Fibroblast of gingiva (primary cell): ENCODE results near the gene TSC2.
"Not testable (repeated sequence)": the region's sequence is repeated elsewhere in the genome, so short reads cannot be mapped to it uniquely, and the experiment has no call there.

ENCODE experiments used
- DNase-seq: peaks from one replicate; pipeline ENCODE4 v3.0.0-alpha.2; 2011; ENCODE audit warnings: low read depth

TSC2 gene

DNA sequence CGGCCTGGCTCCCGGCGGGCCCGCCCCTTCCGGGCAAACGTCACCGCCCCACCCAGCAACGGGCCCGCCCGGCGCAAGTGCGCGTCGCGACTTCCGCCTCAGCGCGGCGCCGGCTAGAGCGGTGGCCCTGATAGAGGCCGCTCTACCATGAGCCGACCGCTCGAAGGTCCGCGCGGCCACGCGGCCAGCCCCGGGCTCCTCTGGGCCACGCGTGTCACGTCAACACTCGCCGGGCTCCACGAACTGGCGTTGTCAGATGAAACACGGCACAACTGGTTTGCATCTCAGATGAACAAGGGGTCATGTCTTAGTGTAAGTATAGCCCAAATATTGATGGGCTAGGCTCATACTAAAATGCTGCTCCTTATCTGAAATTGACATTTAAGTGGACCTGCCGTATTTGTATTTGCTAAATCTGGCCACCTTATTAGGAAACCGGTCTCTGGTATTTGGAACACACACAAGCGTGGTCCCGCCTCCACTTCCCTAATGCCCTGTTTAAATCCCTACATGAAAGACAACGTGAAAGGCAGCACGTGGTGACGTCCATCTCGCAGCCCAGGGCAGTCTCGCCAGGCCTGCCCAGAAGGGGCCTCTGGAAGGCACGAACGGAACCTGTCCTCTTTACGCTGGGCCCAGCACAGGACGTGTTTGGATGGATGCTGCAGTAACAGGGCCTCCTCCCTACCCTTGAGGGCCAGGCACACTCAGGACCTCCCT, 37.8 kb upstream of the TSC2 start, which contains the start of gene ZNF598:
ZNF598 (minus strand) TSS at position 31 of the 720 bp plus-strand sequence.
- DNase-seq, result peak; percentile 92

DNA sequence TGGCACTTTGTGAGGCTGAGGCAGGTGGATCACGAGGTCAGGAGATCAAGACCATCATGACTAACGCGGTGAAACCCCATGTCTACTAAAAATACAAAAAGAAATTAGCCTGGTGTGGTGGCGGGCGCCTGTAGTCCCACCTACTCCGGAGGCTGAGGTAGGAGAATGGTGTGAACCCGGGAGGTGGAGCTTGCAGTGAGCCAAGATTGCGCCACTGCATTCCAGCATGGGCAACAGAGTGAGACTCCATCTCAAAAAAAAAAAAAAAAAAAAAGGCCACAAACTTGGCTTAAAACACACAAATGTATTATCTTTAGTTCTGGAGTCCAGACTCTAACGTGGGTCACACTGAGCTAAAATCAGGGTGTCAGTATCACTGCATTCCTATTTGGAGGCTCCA, 36.1 kb upstream of the TSC2 start:
- DNase-seq, result not testable (repeated sequence)

- DNase-seq, result no peak
Measured at GRCh38 chr16:2013527-2013926, 34.3 kb upstream of the TSC2 start.

DNA sequence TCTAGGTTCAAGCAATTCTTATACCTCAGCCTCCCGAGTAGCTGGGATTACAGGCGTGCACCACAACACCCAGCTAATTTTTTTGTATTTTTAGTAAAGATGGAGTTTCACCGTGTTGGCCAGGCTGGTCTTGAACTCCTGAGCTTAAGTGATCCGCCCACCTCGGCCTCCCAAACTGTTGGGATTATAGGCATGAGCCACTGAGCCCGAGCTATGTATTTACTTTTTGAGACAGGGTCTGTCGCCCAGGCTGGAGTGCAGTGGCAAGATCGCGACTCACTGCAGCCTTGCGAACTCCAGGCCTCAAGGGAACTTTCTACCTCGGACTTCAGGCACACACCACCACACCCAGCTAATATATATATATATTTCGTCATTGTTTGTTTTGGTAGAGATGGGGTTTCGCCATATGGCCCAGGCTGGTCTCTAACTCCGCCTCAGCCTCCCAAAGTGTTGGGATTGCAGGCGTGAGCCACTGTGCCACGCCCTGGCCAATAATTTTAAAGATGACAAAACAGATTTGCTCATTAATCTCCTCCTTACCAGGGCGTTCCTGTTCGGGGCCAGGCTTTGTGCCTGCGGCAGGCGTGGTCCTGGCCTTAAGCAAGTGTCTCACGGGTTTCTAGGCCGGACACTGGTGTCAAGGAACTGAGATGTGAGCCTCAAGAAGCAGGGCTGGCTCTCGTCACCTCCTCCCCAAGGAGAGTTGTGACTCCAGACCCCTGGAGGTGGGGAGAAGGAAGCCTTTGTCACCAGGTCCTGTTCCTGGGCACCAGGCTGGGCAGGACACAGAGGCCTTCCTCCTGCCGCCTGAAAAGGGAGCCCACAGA, 32.5 kb upstream of the TSC2 start:
- DNase-seq, result peak; percentile 76

DNA sequence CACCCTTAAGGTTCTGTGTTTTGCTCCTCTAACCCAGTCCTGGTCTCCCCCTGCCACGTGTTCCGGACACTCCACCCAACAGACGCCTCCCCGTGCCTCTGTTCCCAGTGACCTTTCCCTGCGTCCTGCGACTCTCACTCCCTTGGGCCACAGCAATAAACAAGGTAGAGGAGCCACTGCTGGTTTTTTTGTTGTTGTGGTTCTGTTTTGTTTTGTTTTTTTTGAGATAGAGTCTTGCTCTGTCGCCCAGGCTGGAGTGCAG, 31.9 kb upstream of the TSC2 start:
- no peak for DNase-seq

DNA sequence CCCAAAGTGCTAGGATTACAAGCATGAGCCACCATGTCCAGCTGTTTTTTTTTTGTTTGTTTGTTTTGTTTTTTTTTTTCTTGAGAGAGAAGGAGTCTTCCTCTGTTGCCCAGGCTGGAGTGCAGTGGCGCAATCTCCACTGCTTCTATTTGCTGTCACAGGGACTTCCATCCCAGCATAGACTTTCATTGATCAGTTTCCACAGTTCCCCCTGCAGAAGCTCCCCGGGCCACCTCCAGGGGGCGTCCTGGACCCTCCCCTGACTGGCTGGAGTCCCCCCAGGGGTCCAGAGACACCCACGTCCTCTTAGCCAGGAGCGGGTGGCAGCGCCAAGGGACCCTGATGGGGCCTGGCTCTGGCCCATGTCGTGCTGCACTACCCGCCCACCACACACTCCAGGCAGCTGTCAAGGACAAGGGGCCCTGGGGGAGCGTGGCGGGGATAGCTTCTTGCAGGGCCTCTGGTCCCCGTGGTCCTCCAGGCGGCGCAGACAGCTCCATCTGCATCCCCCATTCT, 31.3 kb upstream of the TSC2 start:
- no peak for DNase-seq

DNA sequence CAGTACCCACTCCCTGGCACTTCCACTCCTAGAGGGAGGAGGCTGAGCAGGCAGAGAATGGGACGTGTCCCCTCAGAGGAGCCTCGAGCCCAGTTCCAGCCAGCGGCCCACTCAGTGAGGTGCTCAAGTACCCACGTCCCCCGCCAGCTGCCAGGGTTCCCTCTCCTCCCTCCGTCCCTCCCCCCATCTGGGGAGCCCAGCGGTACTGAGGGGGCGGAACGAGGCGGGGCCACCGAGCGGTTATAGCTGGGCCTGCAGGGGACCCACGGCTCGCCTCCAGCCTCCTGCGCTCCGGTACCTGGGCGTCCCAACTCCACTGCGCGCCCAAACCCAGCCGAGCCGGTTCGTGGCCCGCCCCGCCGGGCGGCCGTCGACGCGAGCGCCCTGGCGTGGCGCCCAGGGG, 28.3 kb upstream of the TSC2 start, which contains the start of gene NPW:
NPW (plus strand) TSS at position 268 of the 403 bp plus-strand sequence.
- DNase-seq, result no peak

DNA sequence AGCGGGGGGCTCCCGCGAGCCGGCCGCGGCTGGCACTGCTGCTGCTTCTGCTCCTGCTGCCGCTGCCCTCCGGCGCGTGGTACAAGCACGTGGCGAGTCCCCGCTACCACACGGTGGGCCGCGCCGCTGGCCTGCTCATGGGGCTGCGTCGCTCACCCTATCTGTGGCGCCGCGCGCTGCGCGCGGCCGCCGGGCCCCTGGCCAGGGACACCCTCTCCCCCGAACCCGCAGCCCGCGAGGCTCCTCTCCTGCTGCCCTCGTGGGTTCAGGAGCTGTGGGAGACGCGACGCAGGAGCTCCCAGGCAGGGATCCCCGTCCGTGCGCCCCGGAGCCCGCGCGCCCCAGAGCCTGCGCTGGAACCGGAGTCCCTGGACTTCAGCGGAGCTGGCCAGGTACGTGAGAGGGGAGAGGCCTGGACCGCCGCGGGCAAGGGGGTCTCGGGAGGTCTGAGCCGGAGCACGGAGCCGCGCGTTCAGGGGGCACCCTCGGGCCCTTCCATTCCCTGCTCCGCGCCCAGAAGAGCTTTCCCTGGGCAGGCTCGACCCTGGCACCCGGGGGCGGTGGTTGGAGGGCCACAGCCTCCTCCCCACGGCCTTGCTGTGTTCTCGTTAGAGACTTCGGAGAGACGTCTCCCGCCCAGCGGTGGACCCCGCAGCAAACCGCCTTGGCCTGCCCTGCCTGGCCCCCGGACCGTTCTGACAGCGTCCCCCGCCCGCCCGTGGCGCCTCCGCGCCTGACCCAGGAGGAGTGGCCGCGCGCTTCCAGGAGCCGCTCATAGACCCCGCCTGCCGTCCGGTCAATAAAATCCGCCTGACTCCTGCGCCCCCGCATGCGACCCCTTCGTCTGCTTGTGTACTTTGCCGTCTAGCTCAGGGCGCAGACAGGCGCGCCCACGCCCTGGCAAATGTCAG, 27.6 kb upstream of the TSC2 start:
- no peak for DNase-seq

DNA sequence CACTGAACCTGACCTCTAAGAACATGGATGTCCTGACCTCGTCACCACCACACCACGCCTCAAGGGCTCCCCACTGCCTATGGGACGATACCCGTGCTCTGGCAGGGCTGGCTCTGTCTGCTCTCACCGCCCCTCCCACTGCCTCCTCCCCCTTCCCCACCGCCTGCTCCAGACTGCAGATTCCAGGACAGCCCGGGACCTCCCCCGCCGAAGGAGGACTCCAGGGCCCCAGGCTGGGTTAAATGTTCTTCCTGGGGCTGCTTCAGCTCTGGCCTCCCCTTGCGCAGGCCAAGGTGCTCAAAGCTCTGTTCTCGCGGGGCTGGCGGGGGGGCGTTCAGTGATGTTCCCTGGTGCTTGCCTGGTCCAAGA, 25.1 kb upstream of the TSC2 start:
- peak; percentile 41 for DNase-seq

DNA sequence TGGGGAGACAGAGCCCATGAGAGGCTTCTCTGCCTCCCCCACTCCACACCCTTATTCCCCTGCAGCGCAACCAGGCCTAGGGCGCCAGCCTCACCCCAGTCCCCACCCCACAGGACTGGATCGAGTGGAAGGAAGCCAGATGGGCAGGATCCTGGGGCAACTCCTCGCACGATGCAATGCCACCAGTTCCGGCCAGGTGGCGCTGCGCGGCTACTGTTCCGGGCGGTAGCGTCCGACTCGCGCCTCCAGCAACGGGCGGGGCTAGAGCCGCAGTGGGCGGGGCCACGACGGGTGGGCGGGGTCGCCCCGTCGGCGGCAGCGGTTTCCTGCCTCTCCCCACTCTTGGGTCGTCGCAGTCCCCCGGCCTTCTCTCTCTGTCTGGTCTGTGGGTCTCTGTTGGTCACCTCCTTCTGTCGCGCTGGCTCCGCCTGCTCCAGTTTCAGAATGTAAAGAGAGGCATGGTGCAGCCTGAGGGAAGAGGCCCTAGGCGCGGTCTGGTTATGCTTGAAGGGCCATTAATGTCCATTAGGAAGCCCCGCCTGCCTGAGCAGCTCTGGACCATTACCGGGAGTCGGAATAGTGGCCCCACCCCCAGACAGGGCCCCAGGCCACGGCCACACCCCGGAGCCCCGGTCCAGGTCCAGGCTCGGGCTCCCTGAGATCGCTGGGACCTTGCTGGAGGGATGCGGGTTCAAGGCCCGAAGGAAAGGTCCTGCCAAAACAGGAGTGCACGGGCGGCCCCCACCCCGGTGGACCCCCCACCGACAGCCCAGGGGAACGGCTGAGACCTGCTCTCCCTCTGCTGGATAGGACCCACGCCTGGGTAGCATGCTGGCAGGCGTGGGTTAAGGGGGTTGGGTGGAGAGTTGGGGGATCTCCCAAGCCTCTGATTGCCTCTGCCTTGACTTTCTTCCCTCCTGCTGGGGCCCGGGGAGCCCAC, 24.4 kb upstream of the TSC2 start:
- peak; percentile 76 for DNase-seq

- DNase-seq, result no peak
Measured at GRCh38 chr16:2024032-2024420, 23.8 kb upstream of the TSC2 start.

DNA sequence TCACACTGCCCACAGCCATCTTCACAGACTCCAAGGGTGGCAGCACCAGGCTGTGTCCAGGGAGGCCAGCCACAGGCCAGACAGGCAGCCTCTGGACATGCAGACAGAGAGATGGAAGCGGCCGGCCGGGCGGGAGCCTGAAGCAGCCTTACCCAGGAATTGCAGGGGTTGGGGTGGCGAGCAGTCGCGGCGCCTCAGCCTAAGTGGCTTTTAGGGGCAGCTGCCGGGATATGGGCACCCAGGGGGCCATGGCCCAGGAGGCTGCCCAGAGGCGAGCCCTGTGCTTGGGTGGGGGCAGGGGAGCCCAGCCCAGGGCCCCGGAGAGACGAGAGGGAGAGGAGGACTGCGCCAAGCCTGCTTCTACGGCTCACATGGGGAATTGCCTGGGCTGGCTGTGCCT, 22.5 kb upstream of the TSC2 start:
- DNase-seq, result no peak

DNA sequence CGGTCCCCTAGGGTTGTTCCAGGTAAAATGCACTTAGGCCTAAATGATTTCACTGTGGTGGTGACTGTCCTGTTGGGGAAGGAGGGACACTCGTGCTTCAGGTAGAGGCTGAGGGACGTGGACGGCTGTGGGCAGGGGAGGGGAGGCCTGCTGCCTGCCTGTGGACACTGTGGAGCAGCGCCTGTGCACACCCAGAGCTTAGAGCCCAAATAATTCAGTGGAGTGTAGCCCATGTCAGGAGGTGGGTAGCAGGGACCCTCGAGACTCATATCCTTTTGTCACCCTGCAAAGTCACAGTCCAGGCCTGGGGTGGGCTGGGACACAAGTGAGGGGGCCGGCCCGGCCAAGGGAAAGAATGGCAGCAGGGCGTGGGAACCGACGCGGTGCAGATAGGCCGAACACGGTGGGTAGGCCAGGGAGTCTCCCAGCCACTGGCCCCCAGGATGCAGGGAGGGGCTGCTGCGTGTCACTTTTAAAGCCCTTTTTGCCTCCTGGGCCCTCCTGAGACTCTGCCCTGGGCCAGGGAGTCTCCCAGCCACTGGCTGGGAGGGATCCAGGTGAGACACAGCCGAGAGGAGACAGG, 21.8 kb upstream of the TSC2 start:
- DNase-seq, result no peak

DNA sequence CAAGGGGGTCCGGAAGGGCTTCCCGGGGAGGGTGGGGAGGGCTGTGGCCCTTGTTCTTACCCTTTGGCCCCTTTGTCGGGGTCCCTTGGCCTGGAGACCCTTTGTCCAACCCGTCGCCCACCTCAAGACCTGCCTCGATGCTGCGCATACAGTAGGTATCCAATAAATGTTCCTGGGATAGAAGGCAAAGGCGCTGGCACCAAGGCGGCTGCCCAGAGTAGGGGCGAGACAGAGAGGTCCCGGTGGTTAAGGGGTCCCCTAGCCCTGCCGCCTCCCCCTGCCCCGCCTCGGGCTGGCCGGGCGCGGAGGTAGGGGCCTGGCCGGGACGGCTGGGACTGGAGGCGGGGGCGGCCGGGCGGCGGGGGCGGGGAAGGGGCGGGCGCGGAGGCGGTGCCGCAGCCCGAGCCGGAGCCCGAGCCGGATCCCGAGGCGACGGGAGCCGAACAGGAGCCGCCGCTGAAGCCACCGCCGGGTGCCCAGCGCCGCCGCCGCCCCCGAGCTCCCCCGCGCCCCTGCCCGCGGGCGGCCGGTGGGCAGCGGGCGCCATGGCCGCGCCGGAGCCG, 21.2 kb upstream of the TSC2 start, which contains the start of gene NHERF2:
NHERF2 (plus strand) TSS at position 442 of the 563 bp plus-strand sequence; CDS start at position 546, 104 bp downstream.
- DNase-seq, result no peak

DNA sequence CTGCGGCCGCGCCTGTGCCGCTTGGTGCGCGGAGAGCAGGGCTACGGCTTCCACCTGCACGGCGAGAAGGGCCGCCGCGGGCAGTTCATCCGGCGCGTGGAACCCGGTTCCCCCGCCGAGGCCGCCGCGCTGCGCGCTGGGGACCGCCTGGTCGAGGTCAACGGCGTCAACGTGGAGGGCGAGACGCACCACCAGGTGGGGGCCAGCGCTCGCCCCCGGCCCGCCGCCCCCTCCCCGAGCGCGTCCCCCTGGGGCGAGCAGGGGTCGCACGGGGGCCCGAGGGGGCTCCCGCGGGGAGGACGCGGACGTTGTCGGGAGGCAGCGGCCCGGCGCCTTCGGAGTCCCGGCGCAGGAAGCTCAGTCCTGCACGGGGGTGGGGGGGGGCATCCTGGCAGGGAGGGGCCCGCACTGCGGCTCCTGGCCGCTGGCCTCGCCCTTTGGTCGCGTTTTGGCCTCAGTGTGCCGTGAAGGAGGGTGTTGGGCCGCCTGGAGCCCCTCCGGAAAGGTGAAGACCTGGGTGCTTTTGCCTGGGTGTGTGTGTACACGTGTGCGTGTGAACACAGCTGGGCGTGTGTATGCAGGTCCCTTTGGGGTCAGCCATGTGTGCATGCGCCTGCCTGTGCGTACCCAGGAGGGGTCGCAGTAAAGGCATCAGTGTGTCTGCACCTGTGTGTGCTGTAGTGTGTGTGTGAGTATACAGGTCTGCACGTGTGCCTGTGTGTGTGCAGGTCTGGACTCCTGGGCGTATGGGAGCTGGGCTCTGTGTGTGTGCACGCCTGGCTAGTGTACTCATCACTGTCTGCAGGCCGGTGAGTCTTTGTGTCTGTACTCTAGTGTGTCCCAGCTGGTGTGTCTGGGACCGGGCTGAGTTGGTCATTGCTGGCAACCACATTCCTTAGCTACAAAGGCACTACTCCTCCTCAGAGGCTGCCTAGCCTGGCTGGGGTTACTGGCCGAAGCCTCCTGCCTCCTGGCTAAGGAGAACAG, 20.5 kb upstream of the TSC2 start:
- no peak for DNase-seq

DNA sequence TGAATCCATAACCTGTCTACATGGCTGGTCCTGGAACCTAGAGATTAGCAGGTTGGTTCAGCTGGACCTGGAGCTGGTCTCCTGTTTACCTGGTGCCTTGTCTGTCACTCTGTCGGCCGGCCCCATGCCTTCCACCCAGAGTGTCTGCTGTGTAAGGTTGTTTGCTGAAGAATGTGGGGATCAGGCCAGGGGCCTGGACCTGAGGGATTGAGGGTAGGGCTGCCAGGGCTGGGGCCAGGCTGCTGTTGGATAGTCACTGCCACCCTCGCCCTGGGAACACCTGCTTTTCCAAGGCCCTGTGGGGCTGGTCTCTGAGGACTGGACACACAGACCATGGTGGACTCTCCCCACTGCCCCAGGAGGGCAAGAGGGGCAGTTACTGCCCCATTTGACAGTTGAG, 19.6 kb upstream of the TSC2 start:
- no peak for DNase-seq

GRCh38 chr16:2028620-2029220, 19.1 kb upstream of the TSC2 start:
- DNase-seq, result no peak

GRCh38 chr16:2029350-2029749, 18.4 kb upstream of the TSC2 start:
- DNase-seq, result no peak

DNA sequence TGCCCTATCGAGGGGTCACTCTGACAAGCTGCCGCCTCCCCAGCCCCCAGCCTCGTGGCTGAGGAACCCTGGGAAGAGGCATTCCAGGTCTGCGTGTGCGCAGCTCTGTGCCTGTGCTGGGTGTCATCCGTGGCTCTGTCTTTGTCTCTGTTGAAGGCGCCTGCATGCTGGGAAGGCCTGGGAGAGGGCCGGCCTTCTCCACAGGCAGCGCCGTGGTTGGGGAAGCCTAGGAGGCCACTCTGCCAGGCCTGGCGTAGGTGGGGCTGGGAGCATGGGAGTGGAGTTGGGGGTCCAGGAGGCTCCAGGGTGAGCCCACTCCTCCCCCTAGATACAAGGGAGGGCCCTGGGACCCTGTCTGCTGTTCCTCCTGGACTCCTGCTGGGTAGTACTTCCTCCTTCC, 17.7 kb upstream of the TSC2 start:
- DNase-seq, result no peak
